ENCODE measurements around the gene PELI1.

- TF ChIP-seq POLR2A (IDR thresholded peaks at IDR 0.05; ENCODE audit: low read length) = no peak
- no peak for TF ChIP-seq GATA1 (IDR thresholded peaks at IDR 0.05; ENCODE audit: low read depth, low read length)
Observed at GRCh38 chr2:64086347-64087082, 57.7 kb downstream of the PELI1 start.
